ENCODE data around the gene GPR68. TPM values are rescaled to one million over a fixed set of nuclear protein-coding genes. Genes with fewer than 3 reads are reported as not detected.
"Not testable (repeated sequence)": the region's sequence is repeated elsewhere in the genome, so short reads cannot be mapped to it uniquely, and the experiment has no call there.

GPR68 gene
- total RNA-seq, 1 donor from 2014 or later: 1.1 TPM

DNA sequence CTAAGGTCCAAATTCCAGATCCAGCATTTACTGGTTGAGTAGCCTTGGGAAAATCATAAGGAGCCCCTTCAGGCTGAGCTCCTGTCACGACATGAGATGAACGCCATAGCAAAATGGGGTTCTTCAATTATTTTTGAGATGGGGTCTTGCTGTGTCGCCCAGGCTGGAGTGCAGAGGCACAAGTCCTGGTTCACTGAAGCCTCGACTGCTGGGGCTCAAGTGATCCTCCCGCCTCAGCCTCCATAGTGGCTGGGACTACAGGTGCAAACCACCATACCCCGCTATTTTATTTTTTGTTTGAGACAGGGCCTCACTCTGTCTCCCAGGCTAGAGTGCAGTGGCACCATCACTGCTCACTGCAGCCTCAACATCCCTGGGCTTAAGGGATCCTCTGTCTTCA is 25.7 kb upstream of the GPR68 start:
- H3K4me3 ChIP-seq (ENCODE audit: low read depth, low read length): no peak overlapping the region
- DNase-seq (ENCODE audit: low read depth): no peak

GRCh38 chr14:91269076-91269991 is 24.8 kb upstream of the GPR68 start:
- no peak overlapping the region for H3K4me3 ChIP-seq (ENCODE audit: low read depth, low read length)
- no peak for DNase-seq (ENCODE audit: low read depth)
- TF ChIP-seq, protein P1, sequence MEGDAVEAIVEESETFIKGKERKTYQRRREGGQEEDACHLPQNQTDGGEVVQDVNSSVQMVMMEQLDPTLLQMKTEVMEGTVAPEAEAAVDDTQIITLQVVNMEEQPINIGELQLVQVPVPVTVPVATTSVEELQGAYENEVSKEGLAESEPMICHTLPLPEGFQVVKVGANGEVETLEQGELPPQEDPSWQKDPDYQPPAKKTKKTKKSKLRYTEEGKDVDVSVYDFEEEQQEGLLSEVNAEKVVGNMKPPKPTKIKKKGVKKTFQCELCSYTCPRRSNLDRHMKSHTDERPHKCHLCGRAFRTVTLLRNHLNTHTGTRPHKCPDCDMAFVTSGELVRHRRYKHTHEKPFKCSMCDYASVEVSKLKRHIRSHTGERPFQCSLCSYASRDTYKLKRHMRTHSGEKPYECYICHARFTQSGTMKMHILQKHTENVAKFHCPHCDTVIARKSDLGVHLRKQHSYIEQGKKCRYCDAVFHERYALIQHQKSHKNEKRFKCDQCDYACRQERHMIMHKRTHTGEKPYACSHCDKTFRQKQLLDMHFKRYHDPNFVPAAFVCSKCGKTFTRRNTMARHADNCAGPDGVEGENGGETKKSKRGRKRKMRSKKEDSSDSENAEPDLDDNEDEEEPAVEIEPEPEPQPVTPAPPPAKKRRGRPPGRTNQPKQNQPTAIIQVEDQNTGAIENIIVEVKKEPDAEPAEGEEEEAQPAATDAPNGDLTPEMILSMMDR (conservative IDR thresholded peaks at IDR 0.05; ENCODE audit: low read depth, low read length): no peak

More for the DNA sequence above, 25.7 kb upstream of the GPR68 start:
- TF ChIP-seq, protein P1 (conservative IDR thresholded peaks at IDR 0.05; ENCODE audit: low read depth, low read length): no peak

- no peak for DNase-seq (ENCODE audit: low read depth)
- TF ChIP-seq, protein P1 (conservative IDR thresholded peaks at IDR 0.05; ENCODE audit: low read depth, low read length): no peak
- H3K4me3 ChIP-seq (ENCODE audit: low read depth, low read length): no peak overlapping the region
These were observed 23.5 kb upstream of the GPR68 start for GRCh38 chr14:91267965-91268437.

DNA sequence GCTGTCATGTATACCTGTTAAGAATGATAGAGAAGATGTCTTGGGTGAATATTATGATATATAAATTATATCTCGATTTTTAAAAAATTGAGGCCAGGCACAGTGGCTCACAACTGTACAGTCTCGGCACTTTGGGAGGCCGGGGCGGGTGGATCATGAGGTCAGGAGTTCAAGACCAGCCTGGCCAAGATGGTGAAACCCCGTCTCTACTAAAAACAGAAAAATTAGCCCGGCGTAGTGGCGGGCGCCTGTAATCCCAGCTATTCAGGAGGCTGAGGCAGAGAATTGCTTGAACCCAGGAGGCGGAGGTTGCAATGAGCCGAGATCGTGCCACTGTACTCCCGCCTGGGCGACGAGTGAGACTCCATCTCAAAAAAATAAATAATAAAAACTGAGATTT is 21.8 kb upstream of the GPR68 start:
- not testable (repeated sequence) for H3K4me3 ChIP-seq (ENCODE audit: low read depth, low read length); DNase-seq (ENCODE audit: low read depth)

DNA sequence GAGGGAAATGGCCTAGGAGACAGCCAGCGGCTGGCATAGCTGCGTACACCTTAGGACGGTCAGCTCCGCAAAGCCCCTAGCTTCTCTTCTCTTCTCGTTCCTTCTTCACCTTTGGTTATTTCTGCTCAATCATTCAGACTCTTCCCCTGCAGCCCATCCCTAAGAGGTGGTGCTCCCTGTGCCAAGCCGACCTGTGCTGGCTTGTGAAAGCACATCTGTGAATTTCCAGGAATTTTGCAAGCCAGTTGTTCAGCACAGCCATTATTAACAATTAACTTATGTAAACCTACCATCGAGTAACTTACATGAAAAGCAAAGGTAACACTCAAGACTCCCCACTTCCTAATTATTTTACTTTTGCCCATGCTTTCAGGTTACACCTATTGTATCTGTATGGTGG is 20.9 kb upstream of the GPR68 start:
- H3K4me3 ChIP-seq (ENCODE audit: low read depth, low read length): no peak overlapping the region
- no peak for DNase-seq (ENCODE audit: low read depth)
- TF ChIP-seq, protein P1 (conservative IDR thresholded peaks at IDR 0.05; ENCODE audit: low read depth, low read length): no peak

DNA sequence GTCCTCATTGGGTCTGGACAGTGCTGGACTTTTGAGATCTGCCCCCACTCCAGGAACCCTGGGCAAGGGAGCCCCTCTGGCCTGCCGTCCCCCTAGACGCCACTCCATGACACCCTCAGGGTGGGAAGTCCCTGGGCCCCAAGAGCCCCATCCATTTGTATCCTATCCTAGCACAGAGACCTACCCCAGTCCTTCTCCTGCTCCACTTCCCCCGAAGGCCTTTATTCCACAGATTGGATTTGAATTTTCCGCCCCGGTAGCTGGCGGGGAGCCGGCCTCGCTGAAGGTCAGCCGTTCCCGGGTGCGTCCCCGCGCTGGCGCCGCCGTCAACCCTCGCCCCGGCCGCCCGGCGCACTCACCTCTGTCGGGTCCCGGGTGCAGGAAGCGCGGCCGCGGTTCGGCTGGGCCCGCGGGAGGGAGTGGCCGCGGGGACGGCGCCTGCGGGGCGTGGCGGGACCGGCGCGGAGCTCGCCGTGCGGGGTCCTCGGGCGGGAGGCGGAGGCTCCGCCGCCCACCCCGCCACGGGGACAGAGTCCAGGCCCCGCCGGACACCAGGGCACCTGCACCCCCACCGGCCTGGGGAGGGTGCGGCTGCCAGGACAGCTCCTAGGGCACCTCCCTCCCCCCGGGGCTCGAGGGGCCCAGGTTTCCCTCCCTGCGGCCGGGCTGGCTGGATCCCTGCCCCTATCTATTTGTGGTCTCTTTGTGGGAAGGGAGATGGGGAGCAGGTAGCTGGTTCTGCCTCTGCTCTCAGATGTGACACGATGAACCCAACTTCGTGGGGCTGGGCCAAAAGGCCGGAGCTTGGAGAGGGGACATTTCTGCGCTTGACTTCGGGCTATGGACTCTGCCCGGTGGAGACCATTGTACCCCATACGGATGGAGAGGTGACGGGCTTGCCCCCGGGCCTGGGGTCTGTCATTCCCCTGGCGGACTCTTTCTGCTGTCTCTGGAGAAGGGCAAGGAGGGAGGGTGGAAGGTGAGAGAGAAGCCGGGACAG is 19.9 kb upstream of the GPR68 start:
- TF ChIP-seq, protein P1 (conservative IDR thresholded peaks at IDR 0.05; ENCODE audit: low read depth, low read length): no peak
- H3K4me3 ChIP-seq (ENCODE audit: low read depth, low read length): peak overlapping the region; percentile 46
- DNase-seq (ENCODE audit: low read depth): no peak

DNA sequence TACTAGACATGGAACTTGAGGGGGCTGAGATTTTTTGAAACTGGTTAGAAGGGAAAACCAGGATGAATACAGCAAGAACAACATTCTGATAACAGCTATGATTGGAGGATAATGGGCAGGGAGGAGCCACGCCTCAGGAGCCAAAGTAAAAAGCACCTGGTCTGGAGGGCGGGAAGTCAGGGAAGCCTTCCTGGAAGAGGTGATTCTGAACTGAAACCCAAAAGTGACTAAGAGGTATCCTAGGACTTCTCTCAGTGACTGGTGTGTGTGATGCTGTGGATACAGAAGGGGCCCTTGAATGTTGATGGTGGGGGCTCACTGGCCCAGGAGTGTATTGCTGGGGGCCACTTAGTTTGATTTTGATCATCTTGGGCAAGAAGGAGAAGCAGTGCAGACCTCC is 18.8 kb upstream of the GPR68 start:
- no peak overlapping the region for H3K4me3 ChIP-seq (ENCODE audit: low read depth, low read length)
- no peak for DNase-seq (ENCODE audit: low read depth)
- TF ChIP-seq, protein P1 (conservative IDR thresholded peaks at IDR 0.05; ENCODE audit: low read depth, low read length): no peak
